ENCODE measurements around the gene SLC22A2.

GRCh38 chr6:160299559-160299958 lies 40.9 kb upstream of the SLC22A2 start:
- TF ChIP-seq CTCF (conservative IDR thresholded peaks at IDR 0.05; ENCODE audit: low read length) (no peak), EZH2phosphoT487 (IDR thresholded peaks at IDR 0.05; ENCODE audit: borderline replicate concordance) (no peak)

Data from Loucy (cell line).